ENCODE measurements around the gene FLT3. TPM values are rescaled to one million over a fixed set of nuclear protein-coding genes. Genes with fewer than 3 reads are reported as not detected.

Gene FLT3
- total and polyA plus RNA-seq, 10 of the 15 experiments (the other 5 are each of a cell fraction or from before 2014, with no cell fraction given), result 0.04 to 0.19 (median 0.11) TPM; not detected in 1

- in situ Hi-C loops (cut with MboI) (no loop called here), intact Hi-C loops (cut with micrococcal nuclease; ENCODE audit: unreplicated experiment) (loop anchor here (5.0 kb wide), 1 partner anchor 589 kb away; no protein-coding TSS in a partner anchor)
- ChIA-PET CTCF (interaction anchor here (0.6 to 14.0 kb wide), 7 partner anchors 8 to 691 kb away, joined by 3 to 360 read pairs (median 5); partner anchors contain the start of gene RASL11A), RAD21 (ENCODE audit: unreplicated experiment) (interaction anchor here (0.7 to 2.3 kb wide), 5 partner anchors 8 to 609 kb away, joined by 4 to 12 read pairs (median 6); no protein-coding TSS in a partner anchor), SMC1A (ENCODE audit: uncharacterized antibody, unreplicated experiment) (interaction anchor here (1.3 to 2.8 kb wide), 5 partner anchors 23 to 588 kb away, joined by 3 to 11 read pairs (median 5); no protein-coding TSS in a partner anchor), POLR2A (no interaction called here)
- Histone ChIP-seq H3K79me2 (ENCODE audit: control insufficient read depth, insufficient read depth, low read length) (no peaks in the 10 kb centered on the region), H3K36me3 (ENCODE audit: control insufficient read depth in 2 of 2, insufficient read depth in 2 of 2, low read length in 1 of 2) (no peaks in the 10 kb centered on the region), H3K27ac (ENCODE audit: control insufficient read depth, insufficient read depth) (no peak overlapping the region), H3K27me3 (replicated peaks in 1 of 2; ENCODE audit: control insufficient read depth in 2 of 2, insufficient read depth in 2 of 2, low read length in 1 of 2) (peaks cover 6 to 7% of the 10 kb centered on the region in 2 experiments; a peak in 3 of 4 replicates), H3K9me3 (replicated peaks; ENCODE audit: control insufficient read depth, insufficient read depth, low read length) (no peaks in the 10 kb centered on the region), H3K4me3 (no peak overlapping the region), H3K4me2 (ENCODE audit: control insufficient read depth, insufficient read depth) (peak overlapping the region; percentile 71; the same call in 1 of the 2 replicates), H4K20me1 (ENCODE audit: control insufficient read depth, insufficient read depth) (no peaks in the 10 kb centered on the region), H3K9ac (ENCODE audit: control insufficient read depth, insufficient read depth, low read length) (no peak overlapping the region), H3K4me1 (ENCODE audit: control insufficient read depth, insufficient read depth, low read length) (no peaks in the 10 kb centered on the region), H2AFZ (ENCODE audit: control insufficient read depth, low read depth, low read length) (no peak overlapping the region)
- ATAC-seq (no peak), FAIRE-seq (no peak), DNase-seq (ENCODE audit: low read depth, low spot score) (no peak)
- 16% methylated on average over 25 of the region's 25 CpGs for WGBS (ENCODE audit: insufficient coverage, insufficient replicate concordance, low lambda C conversion rate, missing lambda C conversion rate)
- BruUV-seq (replicated peaks), result no TSS peak
- TF ChIP-seq BHLHE40 (IDR thresholded peaks at IDR 0.05; ENCODE audit: borderline replicate concordance in 1 of 2, low read depth in 2 of 2, low read length in 1 of 2) (no peak), MXI1 (IDR thresholded peaks at IDR 0.05; ENCODE audit: low read depth, low read length) (no peak), SMAD5 (IDR thresholded peaks at IDR 0.05; ENCODE audit: low read depth) (no peak), CEBPB (IDR thresholded peaks at IDR 0.05; ENCODE audit: borderline replicate concordance in 1 of 2, low read depth in 2 of 2, low read length in 2 of 2) (no peak), ZBTB4 (CRISPR knock-in tag; IDR thresholded peaks at IDR 0.05) (no peak)
Measured at GRCh38 chr13:27961227-27962085, 138.9 kb downstream of the FLT3 start.
